CD4-positive, alpha-beta memory T cell (primary cell): ENCODE measurements around the gene ASIP. TPM values are rescaled to one million over a fixed set of nuclear protein-coding genes. Genes with fewer than 3 reads are reported as not detected.
"Not testable (repeated sequence)": the region's sequence is repeated elsewhere in the genome, so short reads cannot be mapped to it uniquely, and the experiment has no call there.

ENCODE experiments used
- CTCF ChIA-PET: fragments of 350-600 bp; sonication (Branson Sonifier 250); formaldehyde crosslinking; loops from one replicate; lab custom pipeline; 2021; ENCODE audit warnings: inconsistent platforms; ENCODE audit not compliant: partially characterized antibody; lab: Charles Lee
- POLR2A ChIA-PET: fragments of 350-600 bp; sonication (Branson Sonifier 250); formaldehyde crosslinking; loops from one replicate; lab custom pipeline; 2021; ENCODE audit not compliant: partially characterized antibody; lab: Charles Lee
- DNase-seq, 5 donors: peaks; one replicate each; pipeline versions ENCODE4 v3.0.0 to v3.0.0-alpha.2; 2020 to 2022; ENCODE audit warnings: mixed read lengths in 1 of 5
- H3K27ac ChIP-seq: one replicate; pipeline ENCODE4 v1.7.0; 2013; ENCODE audit warnings: low read depth, low read length
- H3K27me3 ChIP-seq: 2 replicates; pipeline ENCODE4 v1.7.0; 2013; ENCODE audit warnings: mild to moderate bottlenecking, low read length, moderate library complexity; ENCODE audit not compliant: insufficient read depth
- H3K36me3 ChIP-seq: 2 replicates; pipeline ENCODE4 v1.7.0; 2013; ENCODE audit warnings: mild to moderate bottlenecking, low read length, moderate library complexity; ENCODE audit not compliant: insufficient read depth
- H3K4me1 ChIP-seq: 2 replicates; pipeline ENCODE4 v1.7.0; 2013; ENCODE audit warnings: mild to moderate bottlenecking, low read length, moderate library complexity; ENCODE audit not compliant: insufficient read depth
- H3K4me3 ChIP-seq, 2 donors: one replicate each; pipeline ENCODE4 v1.7.0; 2013; ENCODE audit warnings: low read length in 2 of 2, mild to moderate bottlenecking in 1 of 2
- H3K9me3 ChIP-seq, 2 donors: one replicate each; pipeline ENCODE4 v1.7.0; 2013; ENCODE audit warnings: low read length in 2 of 2, control low read depth in 1 of 2; ENCODE audit not compliant: control insufficient read depth in 1 of 2
- H3K27ac Mint-ChIP-seq, 7 donors: one replicate each; pipeline ENCODE4 v1.8.0; 2020 to 2021; ENCODE audit warnings: mixed read lengths in 7 of 7, mild to moderate bottlenecking in 6 of 7, inconsistent platforms in 3 of 7, moderate library complexity in 3 of 7
- H3K27me3 Mint-ChIP-seq, 2 donors: one replicate each; pipeline ENCODE4 v1.8.0; 2020 to 2021; ENCODE audit warnings: mixed read lengths in 2 of 2
- H3K36me3 Mint-ChIP-seq, 2 donors: one replicate each; pipeline ENCODE4 v1.8.0; 2020 to 2021; ENCODE audit warnings: mixed read lengths in 2 of 2, inconsistent platforms in 1 of 2, mild to moderate bottlenecking in 1 of 2
- H3K4me1 Mint-ChIP-seq, 4 donors: one replicate each; pipeline ENCODE4 v1.8.0; 2020 to 2021; ENCODE audit warnings: mixed read lengths in 4 of 4, mild to moderate bottlenecking in 1 of 4
- H3K4me3 Mint-ChIP-seq, 8 donors: one replicate each; pipeline ENCODE4 v1.8.0; 2020 to 2021; ENCODE audit warnings: mixed read lengths in 8 of 8, mild to moderate bottlenecking in 7 of 8, moderate library complexity in 6 of 8, inconsistent platforms in 3 of 8
- H3K9me3 Mint-ChIP-seq, 8 donors: one replicate each; pipeline ENCODE4 v1.8.0; 2020 to 2021; ENCODE audit warnings: mixed read lengths in 8 of 8, mild to moderate bottlenecking in 5 of 8, inconsistent platforms in 3 of 8, moderate library complexity in 1 of 8
- intact Hi-C: fragments of 100-400 bp; cut with micrococcal nuclease; formaldehyde crosslinking; loops from one replicate; pipeline ENCODE4 v1.15.1; 2023
- polyA plus RNA-seq, 2 donors: library from polyadenylated mRNA; unstranded; fragments of 300-500 nt; fragmentation: Illumina TruSeq; gene quantifications; one replicate each; pipeline ENCODE4 v1.2.3, GENCODE V29; 2021
- total RNA-seq, 2 experiments: library from RNA; stranded (reverse); gene quantifications; one replicate each; pipeline ENCODE4 v1.2.3, GENCODE V29; 2021

ASIP gene
- total and polyA plus RNA-seq, 4 experiments from 2014 or later = not detected

- H3K27ac Mint-ChIP-seq, CTCF ChIA-PET, H3K4me1 ChIP-seq, intact Hi-C loops, H3K27ac ChIP-seq, H3K36me3 Mint-ChIP-seq, H3K27me3 ChIP-seq, H3K36me3 ChIP-seq, POLR2A ChIA-PET, DNase-seq, H3K9me3 Mint-ChIP-seq, H3K4me1 Mint-ChIP-seq, H3K4me3 Mint-ChIP-seq, H3K4me3 ChIP-seq, H3K9me3 ChIP-seq: not testable (repeated sequence)
- peaks cover 8 to 13% of the 10 kb centered on the region in 2 donors for H3K27me3 Mint-ChIP-seq
Measured at GRCh38 chr20:34224251-34224650, 17.0 kb upstream of the ASIP start.

- no peak overlapping the region for H3K27ac ChIP-seq
- H3K36me3 Mint-ChIP-seq = no peaks in the 10 kb centered on the region
- H3K9me3 ChIP-seq = no peaks in the 10 kb centered on the region
- H3K4me1 ChIP-seq = no peaks in the 10 kb centered on the region
- no peak for DNase-seq
- no peaks in the 10 kb centered on the region for H3K4me1 Mint-ChIP-seq
- H3K4me3 Mint-ChIP-seq = no peak overlapping the region
- H3K4me3 ChIP-seq = no peak overlapping the region
- H3K27ac Mint-ChIP-seq = no peak overlapping the region
- no peaks in the 10 kb centered on the region for H3K36me3 ChIP-seq
- H3K27me3 ChIP-seq = no peaks in the 10 kb centered on the region
- CTCF ChIA-PET = interaction anchor here (1.0 kb wide), 1 partner anchor 9 kb away, joined by 3 read pairs; no protein-coding TSS in a partner anchor
- peaks cover 0 to 8% (median under 1%) of the 10 kb centered on the region in 8 donors for H3K9me3 Mint-ChIP-seq
- POLR2A ChIA-PET = no interaction called here
- intact Hi-C loops = no loop called here
- H3K27me3 Mint-ChIP-seq = peaks cover 4 to 14% of the 10 kb centered on the region in 2 donors
Measured at GRCh38 chr20:34231634-34232033, 9.6 kb upstream of the ASIP start.

DNA sequence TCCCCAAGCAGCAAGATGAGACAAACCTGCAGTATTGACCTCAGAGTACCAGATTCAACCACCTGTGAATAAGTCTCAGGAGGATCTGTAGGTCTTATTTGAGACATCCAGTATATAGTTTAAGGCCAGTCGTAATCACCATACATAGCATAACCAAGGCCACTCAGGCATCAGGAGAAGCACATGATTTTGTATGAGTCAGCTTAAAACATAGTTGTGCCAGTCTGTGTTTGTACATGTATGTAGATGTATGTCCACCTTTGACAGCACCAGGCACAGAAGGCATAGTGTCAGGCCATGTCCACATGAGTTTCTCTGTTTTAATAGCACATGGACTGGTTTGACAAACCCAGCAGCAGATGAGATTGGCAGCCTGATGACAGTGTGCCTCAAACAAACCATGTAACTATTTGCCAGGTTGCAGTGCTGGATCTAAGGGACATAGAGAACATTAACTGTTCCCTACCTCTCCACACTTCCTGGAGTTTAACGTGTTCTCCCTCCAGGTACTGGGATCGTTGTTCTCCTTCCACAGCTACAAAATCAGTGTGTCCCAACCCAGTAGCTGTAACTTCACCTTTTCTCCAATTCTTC lies 8.6 kb upstream of the ASIP start:
- ChIA-PET POLR2A (no interaction called here), CTCF (no interaction called here)
- Mint-ChIP-seq H3K4me1 (no peaks in the 10 kb centered on the region), H3K27me3 (peaks cover 4 to 10% of the 10 kb centered on the region in 2 donors), H3K36me3 (peaks cover 0 to 5% of the 10 kb centered on the region in 2 donors), H3K9me3 (peaks cover under 1 to 14% (median 5%) of the 10 kb centered on the region in 8 donors), H3K4me3 (no peak overlapping the region), H3K27ac (no peak overlapping the region)
- intact Hi-C loops = no loop called here
- Histone ChIP-seq H3K36me3 (no peaks in the 10 kb centered on the region), H3K4me1 (no peaks in the 10 kb centered on the region), H3K4me3 (no peak overlapping the region), H3K27ac (no peak overlapping the region), H3K9me3 (peaks cover 0 to 2% of the 10 kb centered on the region in 2 donors), H3K27me3 (no peaks in the 10 kb centered on the region)
- no peak for DNase-seq

DNA sequence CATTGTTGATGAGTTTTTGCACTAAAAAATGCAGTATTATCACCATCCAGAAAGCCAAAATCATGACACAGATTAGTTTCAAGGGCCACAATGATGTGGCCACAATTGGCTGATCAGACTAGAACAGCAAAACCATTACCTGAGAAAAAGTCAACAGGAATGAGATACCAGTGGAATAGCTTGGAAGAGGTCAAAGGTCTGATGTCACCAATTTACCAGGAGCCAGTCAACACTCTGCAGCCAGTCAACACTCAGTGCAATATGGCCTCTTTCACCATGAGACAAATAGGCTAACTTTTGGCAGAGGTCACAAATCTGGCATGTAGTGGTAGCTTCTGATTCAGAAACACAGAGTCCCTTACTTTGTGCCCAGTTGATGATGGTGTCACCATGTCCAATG lies 7.5 kb upstream of the ASIP start:
- DNase-seq = no peak
- Histone ChIP-seq H3K4me1 (no peaks in the 10 kb centered on the region), H3K36me3 (no peaks in the 10 kb centered on the region), H3K27me3 (no peaks in the 10 kb centered on the region), H3K27ac (no peak overlapping the region), H3K4me3 (no peak overlapping the region), H3K9me3 (peaks cover 0 to 9% of the 10 kb centered on the region in 2 donors)
- Mint-ChIP-seq H3K27ac (no peak overlapping the region), H3K4me3 (no peak overlapping the region), H3K4me1 (no peaks in the 10 kb centered on the region), H3K36me3 (peaks cover 6 to 12% of the 10 kb centered on the region in 2 donors), H3K9me3 (peaks cover 9 to 23% (median 16%) of the 10 kb centered on the region in 8 donors), H3K27me3 (peaks cover 6 to 8% of the 10 kb centered on the region in 2 donors)
- ChIA-PET CTCF (no interaction called here), POLR2A (no interaction called here)
- intact Hi-C loops = no loop called here

GRCh38 chr20:34235875-34236274 lies 5.3 kb upstream of the ASIP start:
- Mint-ChIP-seq H3K27me3 (peaks cover 13 to 20% of the 10 kb centered on the region in 2 donors), H3K36me3 (peaks cover 6 to 12% of the 10 kb centered on the region in 2 donors), H3K27ac (peak overlapping the region in 1 of 7 donors; percentile 63), H3K4me1 (peaks cover 0 to 6% (median 4%) of the 10 kb centered on the region in 4 donors), H3K4me3 (no peak overlapping the region), H3K9me3 (peaks cover 9 to 33% (median 26%) of the 10 kb centered on the region in 8 donors)
- DNase-seq = no peak
- ChIA-PET POLR2A (no interaction called here), CTCF (no interaction called here)
- Histone ChIP-seq H3K4me3 (no peak overlapping the region), H3K27ac (no peak overlapping the region), H3K9me3 (peaks cover 0 to 9% of the 10 kb centered on the region in 2 donors), H3K27me3 (peaks cover 4% of the 10 kb centered on the region), H3K36me3 (no peaks in the 10 kb centered on the region), H3K4me1 (peaks cover 7% of the 10 kb centered on the region)
- intact Hi-C loops = no loop called here

DNA sequence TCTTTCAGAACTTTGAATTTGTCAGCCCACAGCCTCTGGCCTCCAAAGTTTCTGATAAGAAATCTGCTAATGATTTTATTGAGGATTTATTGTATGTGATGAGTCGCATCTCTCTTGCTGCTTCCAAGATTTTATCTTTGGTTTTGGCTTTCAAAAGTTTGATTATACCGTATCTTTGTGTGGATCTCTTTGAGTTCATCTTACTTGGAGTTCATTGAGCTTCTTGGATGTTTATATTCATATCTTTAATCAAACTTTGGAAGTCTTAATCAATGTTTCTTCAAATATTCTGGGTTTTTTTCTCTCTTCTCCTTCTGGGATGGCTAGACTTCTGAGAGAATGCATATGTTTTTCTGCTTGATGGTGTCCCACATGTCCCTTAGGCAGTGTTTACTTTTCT lies 3.3 kb upstream of the ASIP start:
- intact Hi-C loops = no loop called here
- no peak for DNase-seq
- CTCF ChIA-PET = no interaction called here
- peaks cover 10% of the 10 kb centered on the region for H3K4me1 ChIP-seq
- Mint-ChIP-seq H3K36me3 (peaks cover 6 to 12% of the 10 kb centered on the region in 2 donors), H3K9me3 (peaks cover 9 to 33% (median 26%) of the 10 kb centered on the region in 8 donors), H3K27ac (no peak overlapping the region), H3K4me3 (no peak overlapping the region), H3K4me1 (peaks cover 4 to 13% (median 10%) of the 10 kb centered on the region in 4 donors), H3K27me3 (peaks cover 12 to 16% of the 10 kb centered on the region in 2 donors)
- H3K27ac ChIP-seq = no peak overlapping the region
- POLR2A ChIA-PET = no interaction called here
- H3K4me3 ChIP-seq = no peak overlapping the region
- H3K9me3 ChIP-seq = peaks cover 0 to 9% of the 10 kb centered on the region in 2 donors
- H3K36me3 ChIP-seq = no peaks in the 10 kb centered on the region
- peaks cover 4% of the 10 kb centered on the region for H3K27me3 ChIP-seq

DNA sequence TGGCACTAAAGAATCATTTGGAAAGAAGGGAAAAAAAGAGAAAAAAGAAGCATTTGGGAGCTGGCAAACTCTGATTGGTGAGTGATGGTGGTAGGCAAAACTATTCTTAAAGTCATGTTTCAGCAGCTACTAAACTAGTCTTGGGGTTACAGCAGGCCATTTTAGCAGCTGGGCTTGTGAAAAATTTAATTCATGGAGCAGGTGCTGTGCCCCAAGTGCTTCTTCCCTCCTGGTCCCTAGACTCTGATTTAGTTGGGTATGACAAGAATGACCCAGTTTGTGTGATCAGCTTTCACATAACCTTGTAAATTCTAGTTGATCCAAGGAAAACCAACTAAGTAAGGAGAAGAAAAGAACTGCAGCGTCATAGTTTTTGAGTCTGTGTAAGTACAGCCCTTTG lies 1.1 kb upstream of the ASIP start:
- POLR2A ChIA-PET = no interaction called here
- CTCF ChIA-PET = interaction anchor here (0.5 to 1.4 kb wide), 2 partner anchors 9 to 35 kb away, joined by 3 read pairs; no protein-coding TSS in a partner anchor
- Mint-ChIP-seq H3K4me1 (peaks cover 4 to 13% (median 10%) of the 10 kb centered on the region in 4 donors), H3K27ac (peak overlapping the region in 1 of 7 donors; percentile 33), H3K9me3 (peaks cover 9 to 32% (median 25%) of the 10 kb centered on the region in 8 donors), H3K27me3 (peaks cover 10 to 15% of the 10 kb centered on the region in 2 donors), H3K4me3 (peak overlapping the region in 1 of 8 donors; percentile 22), H3K36me3 (peaks cover 6 to 12% of the 10 kb centered on the region in 2 donors)
- no peak overlapping the region for H3K27ac ChIP-seq
- peaks cover 0 to 9% of the 10 kb centered on the region in 2 donors for H3K9me3 ChIP-seq
- H3K27me3 ChIP-seq = peaks cover 4% of the 10 kb centered on the region
- H3K36me3 ChIP-seq = no peaks in the 10 kb centered on the region
- no peak overlapping the region for H3K4me3 ChIP-seq
- DNase-seq = no peak
- H3K4me1 ChIP-seq = peaks cover 10% of the 10 kb centered on the region
- intact Hi-C loops = no loop called here
